SK-N-SH (cell line): ENCODE measurements around the gene KIF3C. TPM values are rescaled to one million over a fixed set of nuclear protein-coding genes. Genes with fewer than 3 reads are reported as not detected.

Experiments
- CTCF ChIA-PET: fragments of 300-600, 350-600 bp; formaldehyde crosslinking; extraction: SDS; loops from one replicate; lab custom pipeline; 2021; lab: Yijun Ruan, JAX
- POLR2A ChIA-PET: fragments of 350-600 bp; sonication (Branson Sonifier 250); formaldehyde crosslinking; extraction: SDS; loops from one replicate; lab custom pipeline; 2020; ENCODE audit warnings: antibody characterized with exemption, inconsistent platforms; lab: Yijun Ruan, JAX
- DNase-seq: peaks from one replicate; pipeline ENCODE4 v3.0.0; 2012
- H2AFZ ChIP-seq: fragments of 200-600 bp; sonication (generic); 2 replicates; pipeline ENCODE4 v1.8.1; 2016; ENCODE audit warnings: antibody characterized with exemption, mild to moderate bottlenecking, low read depth
- H3F3A ChIP-seq: fragments of 200-600 bp; sonication (generic); replicated peaks from 2 replicates; pipeline ENCODE3; 2016; ENCODE audit warnings: antibody characterized with exemption, mild to moderate bottlenecking; ENCODE audit not compliant: insufficient read depth
- H3K27ac ChIP-seq, 2 experiments: fragments of 200-500 bp in 1 of 2; fragments of 200-600 bp in 1 of 2; sonication (Bioruptor generic) in 1 of 2; sonication (generic), shearing (Covaris generic) in 1 of 2; 2 replicates each; pipeline versions ENCODE4 v1.5.1 to v1.6.1; 2014 to 2016; ENCODE audit warnings: low read depth in 2 of 2, inconsistent platforms in 1 of 2, low read length in 1 of 2, mild to moderate bottlenecking in 1 of 2, mixed read lengths in 1 of 2
- H3K27me3 ChIP-seq: fragments of 200-600 bp; sonication (generic), shearing (Covaris generic); 2 replicates; pipeline ENCODE4 v1.6.1; 2016; ENCODE audit warnings: mixed run types; ENCODE audit not compliant: insufficient read depth
- H3K36me3 ChIP-seq, 2 experiments: fragments of 200-500 bp in 1 of 2; fragments of 200-600 bp in 1 of 2; sonication (Bioruptor generic) in 1 of 2; sonication (generic) in 1 of 2; replicated peaks in 1 of 2; 2 replicates each; pipeline versions ENCODE3 to v1.5.1; 2014 to 2016; ENCODE audit warnings: low read length in 1 of 2, mild to moderate bottlenecking in 1 of 2; ENCODE audit not compliant: insufficient read depth in 2 of 2, control insufficient read depth in 1 of 2
- H3K4me1 ChIP-seq, 2 experiments: fragments of 200-500 bp in 1 of 2; fragments of 200-600 bp in 1 of 2; sonication (Bioruptor generic) in 1 of 2; sonication (generic), shearing (Covaris generic) in 1 of 2; 2 replicates each; pipeline versions ENCODE4 v1.5.1 to v1.6.1; 2014 to 2016; ENCODE audit warnings: low read depth in 1 of 2, low read length in 1 of 2, mixed run types in 1 of 2; ENCODE audit not compliant: insufficient read depth in 2 of 2, control insufficient read depth in 1 of 2
- H3K4me2 ChIP-seq: fragments of 200-600 bp; sonication (generic), shearing (Covaris generic); 2 replicates; pipeline ENCODE4 v1.6.1; 2017; ENCODE audit warnings: mixed run types
- H3K4me3 ChIP-seq, 2 experiments: fragments of 200-500 bp in 1 of 2; fragments of 200-600 bp in 1 of 2; sonication (Bioruptor generic) in 1 of 2; sonication (generic), shearing (Covaris generic) in 1 of 2; 2 replicates each; pipeline versions ENCODE4 v1.5.1 to v1.8.1; 2014 to 2016; ENCODE audit warnings: low read depth in 2 of 2, inconsistent platforms in 1 of 2, low read length in 1 of 2, mild to moderate bottlenecking in 1 of 2, mixed read lengths in 1 of 2, moderate library complexity in 1 of 2
- H3K79me2 ChIP-seq: fragments of 200-600 bp; sonication (generic); 2 replicates; pipeline ENCODE4 v1.8.1; 2017; ENCODE audit warnings: mild to moderate bottlenecking; ENCODE audit not compliant: insufficient read depth
- H3K9ac ChIP-seq: fragments of 200-600 bp; sonication (generic); 2 replicates; pipeline ENCODE4 v1.6.1; 2017; ENCODE audit warnings: mixed run types
- H3K9me2 ChIP-seq: fragments of 200-600 bp; sonication (generic); 2 replicates; pipeline ENCODE4 v1.6.1; 2017; ENCODE audit warnings: mixed run types
- H3K9me3 ChIP-seq: fragments of 200-600 bp; sonication (generic); 2 replicates; pipeline ENCODE4 v1.6.1; 2017; ENCODE audit warnings: mixed run types, mild to moderate bottlenecking, moderate library complexity
- H4K20me1 ChIP-seq: fragments of 200-600 bp; sonication (generic); 2 replicates; pipeline ENCODE4 v1.6.1; 2017; ENCODE audit warnings: mild to moderate bottlenecking, mixed run types; ENCODE audit not compliant: insufficient read depth
- EZH2phosphoT487 ChIP-seq: fragments of 200-600 bp; sonication (generic); IDR thresholded peaks from 2 replicates; pipeline ENCODE4 v1.6.1; 2017; ENCODE audit warnings: low read depth, mixed run types, mild to moderate bottlenecking, antibody characterized with exemption, moderate library complexity, borderline replicate concordance
- FOXM1 ChIP-seq: IDR thresholded peaks from 2 replicates; pipeline ENCODE4 v1.4.0; 2012; ENCODE audit warnings: low read depth, mild to moderate bottlenecking
- GABPA ChIP-seq: IDR thresholded peaks from 2 replicates; pipeline ENCODE4 v1.4.0; 2012; ENCODE audit warnings: low read depth, mild to moderate bottlenecking
- JUND ChIP-seq: IDR thresholded peaks from 2 replicates; pipeline ENCODE4 v1.4.0; 2012
- MEF2A ChIP-seq: IDR thresholded peaks from 2 replicates; pipeline ENCODE4 v1.4.0; 2012; ENCODE audit warnings: low read depth, borderline replicate concordance
- RFX5 ChIP-seq: IDR thresholded peaks from 2 replicates; pipeline ENCODE4 v1.6.1; 2012; ENCODE audit warnings: mild to moderate bottlenecking, improper control_type of control experiment, low read length
- SIN3A ChIP-seq: IDR thresholded peaks from 2 replicates; pipeline ENCODE4 v1.6.1; 2012; ENCODE audit warnings: low read depth, mild to moderate bottlenecking, low read length, moderate library complexity, borderline replicate concordance
- SMC3 ChIP-seq: IDR thresholded peaks from 2 replicates; pipeline ENCODE4 v1.6.1; 2012; ENCODE audit warnings: low read depth, low read length, improper control_type of control experiment
- WGBS: methylation state at CpG from one replicate; pipeline ENCODE4 v1.1.6; 2017; ENCODE audit warnings: low lambda C conversion rate; 5-methylcytosine and 5-hydroxymethylcytosine counted together
- polyA plus RNA-seq, 3 experiments: library from polyadenylated mRNA; depleted of rRNA; stranded (reverse); fragments of >200 nt; gene quantifications; 2 replicates each; pipeline ENCODE4 v1.2.3, GENCODE V29; 2012
- TF ChIP-seq, protein P1 (sequence below): IDR thresholded peaks from 2 replicates; pipeline ENCODE4 v1.4.0; 2012; ENCODE audit warnings: low read depth, borderline replicate concordance
- TF ChIP-seq, protein P2 (sequence below): IDR thresholded peaks from 2 replicates; pipeline ENCODE4 v1.6.1; 2012; ENCODE audit warnings: mild to moderate bottlenecking, low read depth, low read length, moderate library complexity
- TF ChIP-seq, protein P3 (sequence below): fragments of 150-350 bp; IDR thresholded peaks from 2 replicates; pipeline ENCODE4 v1.6.1; 2016; ENCODE audit warnings: mild to moderate bottlenecking, low read depth, low read length
- TF ChIP-seq, protein P4 (sequence below): fragments of 150-350 bp; IDR thresholded peaks from 2 replicates; pipeline ENCODE4 v1.6.1; 2017; ENCODE audit warnings: antibody characterized with exemption, low read length, low read depth, borderline replicate concordance

Gene KIF3C
- polyA plus RNA-seq, 1 of the 3 experiments (the other 2 are of a cell fraction) = 29.5 TPM

DNA sequence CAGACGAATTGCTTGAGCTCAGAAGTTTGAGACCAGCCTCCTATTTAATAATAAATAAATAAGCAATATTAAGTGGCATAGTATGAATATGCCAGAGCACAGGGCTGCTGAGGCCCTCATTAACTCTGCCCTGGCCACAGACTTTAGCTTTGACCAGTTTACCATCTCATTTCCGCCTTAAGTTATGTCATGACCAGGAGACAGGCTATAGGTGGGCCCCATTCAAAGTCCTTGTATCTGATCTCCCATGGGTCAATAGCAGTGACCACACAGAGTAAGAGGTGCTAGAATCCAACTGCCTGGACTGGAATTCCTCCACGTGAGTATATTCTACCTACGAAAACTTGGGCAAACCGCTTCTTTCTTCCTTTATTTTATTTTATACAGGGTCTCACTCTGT lies 90.6 kb downstream of the KIF3C start:
- no peak overlapping the region for H2AFZ ChIP-seq
- 66% methylated on average over 5 of the region's 5 CpGs for WGBS
- ChIA-PET POLR2A (no interaction called here), CTCF (interaction anchor here (1.7 kb wide), 1 partner anchor 40 kb away, joined by 10 read pairs; no protein-coding TSS in a partner anchor)
- DNase-seq = no peak
- H3K79me2 ChIP-seq = no peaks in the 10 kb centered on the region
- H3K4me3 ChIP-seq = no peak overlapping the region
- no peak overlapping the region for H3K9ac ChIP-seq
- H3K27ac ChIP-seq = no peak overlapping the region
- TF ChIP-seq SIN3A = no peak
- TF ChIP-seq GABPA = no peak
- TF ChIP-seq, protein P1, sequence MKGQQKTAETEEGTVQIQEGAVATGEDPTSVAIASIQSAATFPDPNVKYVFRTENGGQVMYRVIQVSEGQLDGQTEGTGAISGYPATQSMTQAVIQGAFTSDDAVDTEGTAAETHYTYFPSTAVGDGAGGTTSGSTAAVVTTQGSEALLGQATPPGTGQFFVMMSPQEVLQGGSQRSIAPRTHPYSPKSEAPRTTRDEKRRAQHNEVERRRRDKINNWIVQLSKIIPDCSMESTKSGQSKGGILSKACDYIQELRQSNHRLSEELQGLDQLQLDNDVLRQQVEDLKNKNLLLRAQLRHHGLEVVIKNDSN = no peak
- TF ChIP-seq JUND = no peak
- no peak for TF ChIP-seq EZH2phosphoT487
- no peak for TF ChIP-seq MEF2A
- TF ChIP-seq, protein P2, sequence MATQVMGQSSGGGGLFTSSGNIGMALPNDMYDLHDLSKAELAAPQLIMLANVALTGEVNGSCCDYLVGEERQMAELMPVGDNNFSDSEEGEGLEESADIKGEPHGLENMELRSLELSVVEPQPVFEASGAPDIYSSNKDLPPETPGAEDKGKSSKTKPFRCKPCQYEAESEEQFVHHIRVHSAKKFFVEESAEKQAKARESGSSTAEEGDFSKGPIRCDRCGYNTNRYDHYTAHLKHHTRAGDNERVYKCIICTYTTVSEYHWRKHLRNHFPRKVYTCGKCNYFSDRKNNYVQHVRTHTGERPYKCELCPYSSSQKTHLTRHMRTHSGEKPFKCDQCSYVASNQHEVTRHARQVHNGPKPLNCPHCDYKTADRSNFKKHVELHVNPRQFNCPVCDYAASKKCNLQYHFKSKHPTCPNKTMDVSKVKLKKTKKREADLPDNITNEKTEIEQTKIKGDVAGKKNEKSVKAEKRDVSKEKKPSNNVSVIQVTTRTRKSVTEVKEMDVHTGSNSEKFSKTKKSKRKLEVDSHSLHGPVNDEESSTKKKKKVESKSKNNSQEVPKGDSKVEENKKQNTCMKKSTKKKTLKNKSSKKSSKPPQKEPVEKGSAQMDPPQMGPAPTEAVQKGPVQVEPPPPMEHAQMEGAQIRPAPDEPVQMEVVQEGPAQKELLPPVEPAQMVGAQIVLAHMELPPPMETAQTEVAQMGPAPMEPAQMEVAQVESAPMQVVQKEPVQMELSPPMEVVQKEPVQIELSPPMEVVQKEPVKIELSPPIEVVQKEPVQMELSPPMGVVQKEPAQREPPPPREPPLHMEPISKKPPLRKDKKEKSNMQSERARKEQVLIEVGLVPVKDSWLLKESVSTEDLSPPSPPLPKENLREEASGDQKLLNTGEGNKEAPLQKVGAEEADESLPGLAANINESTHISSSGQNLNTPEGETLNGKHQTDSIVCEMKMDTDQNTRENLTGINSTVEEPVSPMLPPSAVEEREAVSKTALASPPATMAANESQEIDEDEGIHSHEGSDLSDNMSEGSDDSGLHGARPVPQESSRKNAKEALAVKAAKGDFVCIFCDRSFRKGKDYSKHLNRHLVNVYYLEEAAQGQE = no peak
- TF ChIP-seq, protein P3, sequence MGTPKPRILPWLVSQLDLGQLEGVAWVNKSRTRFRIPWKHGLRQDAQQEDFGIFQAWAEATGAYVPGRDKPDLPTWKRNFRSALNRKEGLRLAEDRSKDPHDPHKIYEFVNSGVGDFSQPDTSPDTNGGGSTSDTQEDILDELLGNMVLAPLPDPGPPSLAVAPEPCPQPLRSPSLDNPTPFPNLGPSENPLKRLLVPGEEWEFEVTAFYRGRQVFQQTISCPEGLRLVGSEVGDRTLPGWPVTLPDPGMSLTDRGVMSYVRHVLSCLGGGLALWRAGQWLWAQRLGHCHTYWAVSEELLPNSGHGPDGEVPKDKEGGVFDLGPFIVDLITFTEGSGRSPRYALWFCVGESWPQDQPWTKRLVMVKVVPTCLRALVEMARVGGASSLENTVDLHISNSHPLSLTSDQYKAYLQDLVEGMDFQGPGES = no peak
- no peak for TF ChIP-seq RFX5
- TF ChIP-seq FOXM1 = no peak
- no peak for TF ChIP-seq SMC3
- TF ChIP-seq, protein P4, sequence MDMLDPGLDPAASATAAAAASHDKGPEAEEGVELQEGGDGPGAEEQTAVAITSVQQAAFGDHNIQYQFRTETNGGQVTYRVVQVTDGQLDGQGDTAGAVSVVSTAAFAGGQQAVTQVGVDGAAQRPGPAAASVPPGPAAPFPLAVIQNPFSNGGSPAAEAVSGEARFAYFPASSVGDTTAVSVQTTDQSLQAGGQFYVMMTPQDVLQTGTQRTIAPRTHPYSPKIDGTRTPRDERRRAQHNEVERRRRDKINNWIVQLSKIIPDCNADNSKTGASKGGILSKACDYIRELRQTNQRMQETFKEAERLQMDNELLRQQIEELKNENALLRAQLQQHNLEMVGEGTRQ = no peak
- H3F3A ChIP-seq = no peaks in the 10 kb centered on the region
- no peaks in the 10 kb centered on the region for H3K36me3 ChIP-seq
- H3K9me2 ChIP-seq = no peaks in the 10 kb centered on the region
- no peaks in the 10 kb centered on the region for H3K9me3 ChIP-seq
- no peaks in the 10 kb centered on the region for H3K27me3 ChIP-seq
- H3K4me1 ChIP-seq = peaks cover 0 to 4% of the 10 kb centered on the region in 2 experiments; a peak in 1 of 4 replicates
- no peak overlapping the region for H3K4me2 ChIP-seq
- H4K20me1 ChIP-seq = no peaks in the 10 kb centered on the region
